K562 (cell line): ENCODE results near the gene NACAD. TPM values are rescaled to one million over a fixed set of nuclear protein-coding genes. Genes with fewer than 3 reads are reported as not detected.

ENCODE experiments used
- ATAC-seq: fragments of 200-7000 bp; cut with Tn5 transposase; 3 replicates; pipeline ENCODE4 v1.9.1; 2020; ENCODE audit warnings: moderate library complexity
- BruUV-seq: library from RNA; stranded (reverse); fragments of 400-500 nt; replicated peaks from 2 replicates; lab custom pipeline; 2021; lab: Mats Ljungman, UMichigan
- CTCF ChIA-PET: fragments of 300-600 bp; formaldehyde crosslinking; extraction: SDS; loops from one replicate; lab custom pipeline; 2021; ENCODE audit warnings: low intra/inter-chr PET ratio; lab: Yijun Ruan, JAX
- POLR2A ChIA-PET: fragments of 300-600, 350-650 bp; sonication (Branson Sonifier 250); formaldehyde crosslinking; extraction: SDS; loops from one replicate; lab custom pipeline; 2021; ENCODE audit warnings: antibody characterized with exemption, inconsistent platforms; lab: Yijun Ruan, JAX
- DNase-seq, 4 experiments: peaks; one replicate each; pipeline versions ENCODE4 v3.0.0 to v3.0.0-alpha.2; 2011 to 2018; ENCODE audit warnings: low spot score in 3 of 4, mixed read lengths in 3 of 4; ENCODE audit errors: extremely low read depth in 1 of 4
- FAIRE-seq: peaks from 2 replicates; lab custom pipeline; 2011; peaks lifted over from hg19 to GRCh38; lab: Jason Lieb, UNC
- H2AFZ ChIP-seq: 2 replicates; pipeline ENCODE4 v1.6.0; 2011; ENCODE audit warnings: low read depth, low read length, control low read depth, inconsistent platforms
- H3K27ac ChIP-seq: fragments of 200-600 bp; 3 replicates; pipeline ENCODE4 v1.8.0; 2011; ENCODE audit warnings: low read depth, mild to moderate bottlenecking, control low read depth, inconsistent platforms, low read length, moderate library complexity, mixed read lengths; ENCODE audit errors: extremely low read depth
- H3K27me3 ChIP-seq, 2 experiments: fragments of 300-600 bp in 1 of 2; 2 replicates in 1 of 2; 3 replicates in 1 of 2; pipeline versions ENCODE4 v1.6.0 to v1.8.0; 2011; ENCODE audit warnings: inconsistent platforms in 2 of 2, low read length in 2 of 2, mild to moderate bottlenecking in 1 of 2, mixed read lengths in 1 of 2, moderate library complexity in 1 of 2; ENCODE audit not compliant: control insufficient read depth in 2 of 2, insufficient read depth in 2 of 2
- H3K36me3 ChIP-seq: fragments of 300-600 bp; 3 replicates; pipeline ENCODE4 v1.8.0; 2011; ENCODE audit warnings: mild to moderate bottlenecking, low read length, inconsistent platforms; ENCODE audit not compliant: control insufficient read depth, insufficient read depth
- H3K4me1 ChIP-seq, 2 experiments: fragments of 200-600 bp in 1 of 2; replicated peaks in 1 of 2; 2 replicates in 1 of 2; 3 replicates in 1 of 2; pipeline versions ENCODE4 v1.5.1 to v1.8.0; 2011; ENCODE audit warnings: inconsistent platforms in 2 of 2, low read length in 2 of 2, mild to moderate bottlenecking in 1 of 2, mixed read lengths in 1 of 2, moderate library complexity in 1 of 2; ENCODE audit not compliant: control insufficient read depth in 2 of 2, insufficient read depth in 2 of 2
- H3K4me2 ChIP-seq: 2 replicates; pipeline ENCODE4 v1.6.1; 2011; ENCODE audit warnings: low read length, control low read depth, inconsistent platforms, mixed read lengths; ENCODE audit not compliant: insufficient read depth
- H3K4me3 ChIP-seq: fragments of 200-600 bp; sonication (generic), shearing (Covaris generic); 2 replicates; pipeline ENCODE4 v1.5.1; 2016; ENCODE audit warnings: control low read depth, inconsistent platforms
- H3K79me2 ChIP-seq: fragments of 200-600 bp; 3 replicates; pipeline ENCODE4 v1.8.0; 2011; ENCODE audit warnings: low read length, inconsistent platforms; ENCODE audit not compliant: control insufficient read depth, insufficient read depth
- H3K9ac ChIP-seq, 2 experiments: 2 replicates each; pipeline versions ENCODE4 v1.6.0 to v1.6.1; 2011; ENCODE audit warnings: low read depth in 2 of 2, low read length in 2 of 2, control low read depth in 1 of 2, inconsistent platforms in 1 of 2, mild to moderate bottlenecking in 1 of 2, mixed read lengths in 1 of 2; ENCODE audit not compliant: insufficient read depth in 1 of 2
- H3K9me1 ChIP-seq: one replicate; pipeline ENCODE4 v1.6.0; 2011; ENCODE audit warnings: inconsistent platforms, mild to moderate bottlenecking, low read length, moderate library complexity; ENCODE audit not compliant: control insufficient read depth, insufficient read depth
- H3K9me3 ChIP-seq: replicated peaks from 2 replicates; pipeline ENCODE4 v1.5.1; 2011; ENCODE audit warnings: low read depth, low read length, inconsistent platforms; ENCODE audit not compliant: control insufficient read depth, insufficient read depth
- H4K20me1 ChIP-seq: replicated peaks from 2 replicates; pipeline ENCODE4 v1.6.1; 2011; ENCODE audit warnings: low read length, inconsistent platforms, mixed read lengths; ENCODE audit not compliant: control insufficient read depth, insufficient read depth
- ASH1L ChIP-seq: fragments of 450-650 bp; IDR thresholded peaks from 2 replicates; pipeline ENCODE4 v1.6.1; 2018; ENCODE audit warnings: borderline replicate concordance, mild to moderate bottlenecking, low read depth; ENCODE audit not compliant: partially characterized antibody
- EGR1 ChIP-seq: fragments of 450-650 bp; conservative IDR thresholded peaks from 2 replicates; pipeline ENCODE4 v1.6.1; 2017; ENCODE audit warnings: mild to moderate bottlenecking
- HNRNPH1 ChIP-seq: fragments of 200-400 bp; formaldehyde crosslinking; optimal IDR thresholded peaks from 2 replicates; pipeline ENCODE3; 2017; ENCODE audit warnings: low read depth, mild to moderate bottlenecking, low read length, moderate library complexity
- PCBP1 ChIP-seq: fragments of 200-400 bp; formaldehyde crosslinking; IDR thresholded peaks from 2 replicates; pipeline ENCODE4 v1.6.1; 2018; ENCODE audit warnings: mild to moderate bottlenecking, low read depth, low read length; ENCODE audit not compliant: poor library complexity, severe bottlenecking
- SMAD2 ChIP-seq: fragments of 150-350 bp; IDR thresholded peaks from 2 replicates; pipeline ENCODE4 v1.6.1; 2014; ENCODE audit warnings: low read depth, mild to moderate bottlenecking, low read length
- SMAD3 ChIP-seq: fragments of 450-650 bp; formaldehyde crosslinking; conservative IDR thresholded peaks from 2 replicates; pipeline ENCODE4 v1.4.0; 2020; ENCODE audit warnings: mild to moderate bottlenecking
- ZFP30 ChIP-seq: fragments of 250-450 bp; sonication (Bioruptor Pico); IDR thresholded peaks from 2 replicates; pipeline ENCODE4 v1.8.0; 2022; ENCODE audit warnings: moderate library complexity, mild to moderate bottlenecking, inconsistent platforms, borderline replicate concordance
- ZNF707 ChIP-seq: fragments of 250-450 bp; sonication (Bioruptor Pico); conservative IDR thresholded peaks from 2 replicates; pipeline ENCODE4 v1.8.0; 2022; ENCODE audit warnings: inconsistent platforms, mild to moderate bottlenecking, moderate library complexity
- WGBS: fragments of 100-300 bp; shearing (Covaris generic); methylation state at CpG from one replicate; pipeline ENCODE4 v1.1.6; 2016; ENCODE audit warnings: low coverage, mixed read lengths; ENCODE audit not compliant: insufficient coverage; ENCODE audit errors: missing lambda C conversion rate; 5-methylcytosine and 5-hydroxymethylcytosine counted together
- in situ Hi-C: fragments of 300-500 bp; cut with MboI; formaldehyde crosslinking; loops from 4 replicates; pipeline ENCODE4 v1.15.0; 2018; ENCODE audit warnings: inconsistent platforms, mixed read lengths
- intact Hi-C: fragments of 100-400 bp; cut with micrococcal nuclease; formaldehyde crosslinking; loops from 2 replicates; pipeline ENCODE4 v1.14.2; 2022
- polyA plus RNA-seq, 8 experiments: library from polyadenylated mRNA; depleted of rRNA in 4 of 8; stranded (reverse) in 5 of 8; unstranded in 3 of 8; fragments of >200 nt; fragmentation: Nextera tagmentation in 2 of 8; fragmentation: Illumina TruSeq in 1 of 8; extraction: Ambion mirVana in 2 of 8; extraction: Trizol in 1 of 8; gene quantifications; 2 replicates each; pipeline versions ENCODE4 v1.2.1 to v1.2.3, GENCODE V29; 2011 to 2014; ENCODE audit warnings: inconsistent platforms in 1 of 8, missing spikeins in 1 of 8
- total RNA-seq, 7 experiments: library from RNA; depleted of rRNA in 6 of 7; stranded (reverse); fragments of >200 nt in 6 of 7; fragmentation: Illumina TruSeq in 2 of 7; extraction: Trizol in 2 of 7; gene quantifications; 2 replicates each; pipeline versions ENCODE4 v1.2.1 to v1.2.3, GENCODE V29; 2011 to 2021; ENCODE audit warnings: low replicate concordance in 1 of 7
- TF ChIP-seq, protein P1 (sequence below): fragments of 250-450 bp; sonication (Bioruptor Pico); IDR thresholded peaks from 2 replicates; pipeline ENCODE4 v1.4.0; 2020; ENCODE audit warnings: mild to moderate bottlenecking, moderate library complexity
- TF ChIP-seq, protein P2 (sequence below): fragments of 450-650 bp; IDR thresholded peaks from 2 replicates; pipeline ENCODE4 v1.6.1; 2017; ENCODE audit warnings: antibody characterized with exemption
- TF ChIP-seq, protein P3 (sequence below): sonication (generic); formaldehyde crosslinking; IDR thresholded peaks from 2 replicates; pipeline ENCODE4 v1.8.0; 2022; ENCODE audit warnings: missing genetic modification reagents, mild to moderate bottlenecking, moderate library complexity, borderline replicate concordance
- TF ChIP-seq, protein P4 (sequence below), 2 experiments: fragments of 450-650 bp in 1 of 2; sonication (generic) in 1 of 2; formaldehyde crosslinking in 1 of 2; IDR thresholded peaks in 1 of 2; conservative IDR thresholded peaks in 1 of 2; 2 replicates each; pipeline versions ENCODE4 v1.6.1 to v1.8.1; 2016 to 2023; ENCODE audit warnings: mild to moderate bottlenecking in 2 of 2, moderate library complexity in 2 of 2, inconsistent platforms in 1 of 2, missing genetic modification reagents in 1 of 2
- TF ChIP-seq, protein P5 (sequence below): sonication (generic); formaldehyde crosslinking; IDR thresholded peaks from 2 replicates; pipeline ENCODE4 v1.4.0; 2020; ENCODE audit warnings: mild to moderate bottlenecking, missing genetic modification reagents

The NACAD gene
- total and polyA plus RNA-seq, 9 of the 15 experiments (the other 6 are each of a cell fraction or from before 2014, with no cell fraction given), result under 0.01 to 0.03 (median 0.02) TPM; not detected in 5

DNA sequence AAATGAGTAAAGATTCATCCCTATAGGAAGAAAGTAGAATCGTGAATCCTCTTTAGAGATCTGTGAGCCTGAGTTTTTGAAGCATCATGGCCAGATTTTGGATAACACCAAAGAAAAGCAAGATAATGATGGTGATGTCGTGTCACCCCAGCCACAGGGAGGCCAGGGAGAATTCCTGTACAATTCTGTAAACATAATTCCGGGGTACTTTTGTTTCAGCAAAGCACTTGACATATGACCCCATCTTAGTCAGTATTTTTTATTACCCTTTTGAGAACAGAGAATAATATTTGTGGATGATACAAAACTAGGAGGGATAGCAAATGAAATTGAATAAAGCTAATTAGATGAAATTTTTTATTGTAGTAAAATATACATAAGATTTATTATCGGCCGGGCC lies 33.8 kb downstream of the NACAD start (continued):
- no peak for TF ChIP-seq HNRNPH1
- TF ChIP-seq, protein P1, sequence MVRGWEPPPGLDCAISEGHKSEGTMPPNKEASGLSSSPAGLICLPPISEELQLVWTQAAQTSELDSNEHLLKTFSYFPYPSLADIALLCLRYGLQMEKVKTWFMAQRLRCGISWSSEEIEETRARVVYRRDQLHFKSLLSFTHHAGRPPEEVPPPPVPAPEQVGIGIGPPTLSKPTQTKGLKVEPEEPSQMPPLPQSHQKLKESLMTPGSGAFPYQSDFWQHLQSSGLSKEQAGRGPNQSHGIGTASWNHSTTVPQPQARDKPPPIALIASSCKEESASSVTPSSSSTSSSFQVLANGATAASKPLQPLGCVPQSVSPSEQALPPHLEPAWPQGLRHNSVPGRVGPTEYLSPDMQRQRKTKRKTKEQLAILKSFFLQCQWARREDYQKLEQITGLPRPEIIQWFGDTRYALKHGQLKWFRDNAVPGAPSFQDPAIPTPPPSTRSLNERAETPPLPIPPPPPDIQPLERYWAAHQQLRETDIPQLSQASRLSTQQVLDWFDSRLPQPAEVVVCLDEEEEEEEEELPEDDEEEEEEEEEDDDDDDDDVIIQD (CRISPR knock-in tag), result no peak
- no peak for TF ChIP-seq ASH1L

DNA sequence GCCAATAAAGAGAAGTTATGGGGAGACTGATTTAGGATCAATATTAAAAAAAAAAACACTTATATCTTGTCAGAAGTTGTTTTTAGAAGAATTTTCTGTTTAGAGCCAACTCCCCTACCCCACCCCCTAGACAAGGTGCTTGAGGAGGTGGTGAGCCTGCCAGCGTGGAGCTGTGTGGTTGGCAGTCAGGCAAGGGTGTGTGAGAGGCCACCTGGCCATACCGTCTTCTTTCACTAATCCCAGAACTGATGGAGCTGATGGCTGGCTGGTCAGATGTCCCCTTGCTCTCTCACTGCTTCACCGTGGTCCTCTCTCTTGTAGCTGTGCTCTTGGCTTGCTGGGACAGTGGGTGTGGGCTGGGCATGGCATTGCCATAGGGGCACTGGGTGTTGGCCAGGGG lies 34.3 kb downstream of the NACAD start:
- Histone ChIP-seq H3K4me3 (no peak overlapping the region), H3K4me2 (no peak overlapping the region), H3K9ac (no peak overlapping the region), H3K4me1 (no peaks in the 10 kb centered on the region), H3K27me3 (no peaks in the 10 kb centered on the region), H4K20me1 (no peaks in the 10 kb centered on the region), H3K27ac (no peak overlapping the region), H3K36me3 (peaks cover 26% of the 10 kb centered on the region; the same call in 2 of the 3 replicates), H3K79me2 (peaks cover 15% of the 10 kb centered on the region), H3K9me1 (no peaks in the 10 kb centered on the region), H2AFZ (no peak overlapping the region), H3K9me3 (no peaks in the 10 kb centered on the region)
- ChIA-PET POLR2A (interaction anchor here (0.5 to 0.9 kb wide), 2 partner anchors 9 to 15 kb away, joined by 3 to 5 read pairs; no protein-coding TSS in a partner anchor), CTCF (no interaction called here)
- no peak for FAIRE-seq
- DNase-seq, result no peak
- 80% methylated on average over 3 of the region's 3 CpGs for WGBS
- no TSS peak for BruUV-seq
- in situ Hi-C loops, result no loop called here
- intact Hi-C loops, result no loop called here
- no peak for ATAC-seq
- TF ChIP-seq ZFP30 (CRISPR knock-in tag) (no peak), SMAD2 (no peak), ZNF707 (CRISPR knock-in tag) (no peak), EGR1 (no peak), SMAD3 (CRISPR knock-in tag) (no peak), PCBP1 (no peak)
- TF ChIP-seq, protein P2, sequence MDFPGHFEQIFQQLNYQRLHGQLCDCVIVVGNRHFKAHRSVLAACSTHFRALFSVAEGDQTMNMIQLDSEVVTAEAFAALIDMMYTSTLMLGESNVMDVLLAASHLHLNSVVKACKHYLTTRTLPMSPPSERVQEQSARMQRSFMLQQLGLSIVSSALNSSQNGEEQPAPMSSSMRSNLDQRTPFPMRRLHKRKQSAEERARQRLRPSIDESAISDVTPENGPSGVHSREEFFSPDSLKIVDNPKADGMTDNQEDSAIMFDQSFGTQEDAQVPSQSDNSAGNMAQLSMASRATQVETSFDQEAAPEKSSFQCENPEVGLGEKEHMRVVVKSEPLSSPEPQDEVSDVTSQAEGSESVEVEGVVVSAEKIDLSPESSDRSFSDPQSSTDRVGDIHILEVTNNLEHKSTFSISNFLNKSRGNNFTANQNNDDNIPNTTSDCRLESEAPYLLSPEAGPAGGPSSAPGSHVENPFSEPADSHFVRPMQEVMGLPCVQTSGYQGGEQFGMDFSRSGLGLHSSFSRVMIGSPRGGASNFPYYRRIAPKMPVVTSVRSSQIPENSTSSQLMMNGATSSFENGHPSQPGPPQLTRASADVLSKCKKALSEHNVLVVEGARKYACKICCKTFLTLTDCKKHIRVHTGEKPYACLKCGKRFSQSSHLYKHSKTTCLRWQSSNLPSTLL, result no peak
- TF ChIP-seq, protein P3, sequence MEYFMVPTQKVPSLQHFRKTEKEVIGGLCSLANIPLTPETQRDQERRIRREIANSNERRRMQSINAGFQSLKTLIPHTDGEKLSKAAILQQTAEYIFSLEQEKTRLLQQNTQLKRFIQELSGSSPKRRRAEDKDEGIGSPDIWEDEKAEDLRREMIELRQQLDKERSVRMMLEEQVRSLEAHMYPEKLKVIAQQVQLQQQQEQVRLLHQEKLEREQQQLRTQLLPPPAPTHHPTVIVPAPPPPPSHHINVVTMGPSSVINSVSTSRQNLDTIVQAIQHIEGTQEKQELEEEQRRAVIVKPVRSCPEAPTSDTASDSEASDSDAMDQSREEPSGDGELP (CRISPR knock-in tag), result no peak
- TF ChIP-seq, protein P4, sequence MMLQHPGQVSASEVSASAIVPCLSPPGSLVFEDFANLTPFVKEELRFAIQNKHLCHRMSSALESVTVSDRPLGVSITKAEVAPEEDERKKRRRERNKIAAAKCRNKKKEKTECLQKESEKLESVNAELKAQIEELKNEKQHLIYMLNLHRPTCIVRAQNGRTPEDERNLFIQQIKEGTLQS (IDR thresholded peaks at IDR 0.05), result no peak
- TF ChIP-seq, protein P4 (CRISPR knock-in tag; conservative IDR thresholded peaks at IDR 0.05), result no peak
- TF ChIP-seq, protein P5, sequence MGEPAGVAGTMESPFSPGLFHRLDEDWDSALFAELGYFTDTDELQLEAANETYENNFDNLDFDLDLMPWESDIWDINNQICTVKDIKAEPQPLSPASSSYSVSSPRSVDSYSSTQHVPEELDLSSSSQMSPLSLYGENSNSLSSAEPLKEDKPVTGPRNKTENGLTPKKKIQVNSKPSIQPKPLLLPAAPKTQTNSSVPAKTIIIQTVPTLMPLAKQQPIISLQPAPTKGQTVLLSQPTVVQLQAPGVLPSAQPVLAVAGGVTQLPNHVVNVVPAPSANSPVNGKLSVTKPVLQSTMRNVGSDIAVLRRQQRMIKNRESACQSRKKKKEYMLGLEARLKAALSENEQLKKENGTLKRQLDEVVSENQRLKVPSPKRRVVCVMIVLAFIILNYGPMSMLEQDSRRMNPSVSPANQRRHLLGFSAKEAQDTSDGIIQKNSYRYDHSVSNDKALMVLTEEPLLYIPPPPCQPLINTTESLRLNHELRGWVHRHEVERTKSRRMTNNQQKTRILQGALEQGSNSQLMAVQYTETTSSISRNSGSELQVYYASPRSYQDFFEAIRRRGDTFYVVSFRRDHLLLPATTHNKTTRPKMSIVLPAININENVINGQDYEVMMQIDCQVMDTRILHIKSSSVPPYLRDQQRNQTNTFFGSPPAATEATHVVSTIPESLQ (CRISPR knock-in tag), result no peak
